Measurements from ENCODE around the gene OBP2A.

GRCh38 chr9:135530146-135530545 lies 15.8 kb upstream of the OBP2A start:
- no peak for TF ChIP-seq POLR2A (IDR thresholded peaks at IDR 0.05)
- TF ChIP-seq CTCF (IDR thresholded peaks at IDR 0.05) = no peak
- no peak for TF ChIP-seq POLR2AphosphoS5 (IDR thresholded peaks at IDR 0.05)

Data from suprapubic skin (tissue), 4 donors.